Measurements from ENCODE around the gene ZNF512. TPM values are rescaled to one million over a fixed set of nuclear protein-coding genes. Genes with fewer than 3 reads are reported as not detected.

ZNF512 gene
- total and polyA plus RNA-seq, 2 of the 13 experiments (the other 11 are each of a cell fraction or from before 2014, with no cell fraction given): 29.8 to 31.0 TPM

DNA sequence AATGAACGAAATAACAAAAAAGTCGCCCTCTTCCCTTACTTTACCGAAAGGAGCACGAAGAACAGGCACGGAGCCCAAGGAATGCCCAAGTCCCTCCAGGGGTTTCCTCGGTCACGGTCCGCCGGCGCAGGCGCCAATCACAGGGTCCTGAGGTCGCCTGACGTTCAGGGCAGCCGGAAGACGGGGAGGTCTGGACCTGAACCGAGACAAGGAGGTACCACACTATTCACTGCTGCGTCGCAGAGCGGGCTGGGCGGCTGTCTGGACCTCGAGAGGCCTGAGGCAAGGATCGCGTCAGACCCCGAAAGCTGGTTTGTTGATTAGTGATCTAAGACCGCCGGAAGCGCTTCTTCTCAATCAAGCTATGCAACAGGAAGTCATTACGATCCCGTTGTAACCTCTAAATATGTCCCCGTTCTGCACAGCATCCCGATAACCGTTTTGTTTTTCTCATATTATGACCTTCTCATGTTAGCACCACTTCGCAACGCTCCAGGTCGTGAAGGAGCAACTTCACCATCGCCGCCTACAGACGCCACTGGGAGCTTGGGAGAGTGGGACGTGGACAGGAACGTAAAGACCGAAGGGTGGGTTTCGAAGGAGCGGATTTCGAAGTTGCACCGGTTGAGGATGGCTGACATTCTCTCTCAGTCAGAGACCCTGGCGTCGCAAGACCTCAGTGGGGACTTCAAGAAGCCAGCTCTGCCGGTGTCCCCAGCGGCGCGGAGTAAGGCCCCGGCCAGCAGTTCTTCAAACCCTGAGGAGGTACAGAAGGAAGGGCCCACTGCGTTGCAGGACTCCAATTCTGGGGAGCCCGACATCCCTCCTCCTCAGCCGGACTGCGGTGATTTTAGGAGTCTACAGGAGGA lies 80.7 kb downstream of the ZNF512 start, which contains the start of the genes SLC4A1AP and SUPT7L (continued):
- TF ChIP-seq FOXM1 (CRISPR knock-in tag; IDR thresholded peaks at IDR 0.05): peak; percentile 88; the same call in 1 of the 2 replicates
- TF ChIP-seq, protein P1, sequence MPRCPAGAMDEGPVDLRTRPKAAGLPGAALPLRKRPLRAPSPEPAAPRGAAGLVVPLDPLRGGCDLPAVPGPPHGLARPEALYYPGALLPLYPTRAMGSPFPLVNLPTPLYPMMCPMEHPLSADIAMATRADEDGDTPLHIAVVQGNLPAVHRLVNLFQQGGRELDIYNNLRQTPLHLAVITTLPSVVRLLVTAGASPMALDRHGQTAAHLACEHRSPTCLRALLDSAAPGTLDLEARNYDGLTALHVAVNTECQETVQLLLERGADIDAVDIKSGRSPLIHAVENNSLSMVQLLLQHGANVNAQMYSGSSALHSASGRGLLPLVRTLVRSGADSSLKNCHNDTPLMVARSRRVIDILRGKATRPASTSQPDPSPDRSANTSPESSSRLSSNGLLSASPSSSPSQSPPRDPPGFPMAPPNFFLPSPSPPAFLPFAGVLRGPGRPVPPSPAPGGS (CRISPR knock-in tag; IDR thresholded peaks at IDR 0.05): peak; percentile 96; the same call in 1 of the 2 replicates
- TF ChIP-seq ZNF333 (CRISPR knock-in tag; IDR thresholded peaks at IDR 0.05; ENCODE audit: borderline replicate concordance): peak; percentile 73; the same call in 1 of the 2 replicates
- TF ChIP-seq, protein P2, sequence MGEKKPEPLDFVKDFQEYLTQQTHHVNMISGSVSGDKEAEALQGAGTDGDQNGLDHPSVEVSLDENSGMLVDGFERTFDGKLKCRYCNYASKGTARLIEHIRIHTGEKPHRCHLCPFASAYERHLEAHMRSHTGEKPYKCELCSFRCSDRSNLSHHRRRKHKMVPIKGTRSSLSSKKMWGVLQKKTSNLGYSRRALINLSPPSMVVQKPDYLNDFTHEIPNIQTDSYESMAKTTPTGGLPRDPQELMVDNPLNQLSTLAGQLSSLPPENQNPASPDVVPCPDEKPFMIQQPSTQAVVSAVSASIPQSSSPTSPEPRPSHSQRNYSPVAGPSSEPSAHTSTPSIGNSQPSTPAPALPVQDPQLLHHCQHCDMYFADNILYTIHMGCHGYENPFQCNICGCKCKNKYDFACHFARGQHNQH (CRISPR knock-in tag; IDR thresholded peaks at IDR 0.05): peak; percentile 93
- TF ChIP-seq ZNF569 (CRISPR knock-in tag; IDR thresholded peaks at IDR 0.05; ENCODE audit: borderline replicate concordance): no peak
- no peak for TF ChIP-seq PAF1 (CRISPR knock-in tag; IDR thresholded peaks at IDR 0.05)
- TF ChIP-seq JUND (CRISPR knock-in tag; IDR thresholded peaks at IDR 0.05): peak; percentile 75; the same call in 1 of the 2 replicates
- TF ChIP-seq CC2D1A (CRISPR knock-in tag; IDR thresholded peaks at IDR 0.05): peak; percentile 88; the same call in 1 of the 2 replicates
- TF ChIP-seq STAT5B (CRISPR knock-in tag; IDR thresholded peaks at IDR 0.05): peak; percentile 49; the same call in 1 of the 2 replicates
- TF ChIP-seq ZNF501 (CRISPR knock-in tag; IDR thresholded peaks at IDR 0.05): peak; percentile 98; the same call in 1 of the 2 replicates
- peak; percentile 94 for TF ChIP-seq ZNF44 (CRISPR knock-in tag; IDR thresholded peaks at IDR 0.05)
- TF ChIP-seq ZNF570 (CRISPR knock-in tag; IDR thresholded peaks at IDR 0.05; ENCODE audit: borderline replicate concordance): no peak
- peak; percentile 42; the same call in 1 of the 2 replicates for TF ChIP-seq ZNF629 (CRISPR knock-in tag; conservative IDR thresholded peaks at IDR 0.05)
- TF ChIP-seq FOXJ3 (CRISPR knock-in tag; IDR thresholded peaks at IDR 0.05; ENCODE audit: borderline replicate concordance): peak; percentile 84
- peak; percentile 16 for TF ChIP-seq TAF15 (IDR thresholded peaks at IDR 0.05; ENCODE audit: low read depth, low read length, poor library complexity, severe bottlenecking)
- peak; percentile 89; the same call in 1 of the 2 replicates for TF ChIP-seq ZIK1 (CRISPR knock-in tag; IDR thresholded peaks at IDR 0.05; ENCODE audit: borderline replicate concordance, low read depth)
- TF ChIP-seq ZBTB42 (CRISPR knock-in tag; IDR thresholded peaks at IDR 0.05): 0 out of 2 replicates have a peak, but pooled peaks have one; percentile 20
- TF ChIP-seq, protein P3, sequence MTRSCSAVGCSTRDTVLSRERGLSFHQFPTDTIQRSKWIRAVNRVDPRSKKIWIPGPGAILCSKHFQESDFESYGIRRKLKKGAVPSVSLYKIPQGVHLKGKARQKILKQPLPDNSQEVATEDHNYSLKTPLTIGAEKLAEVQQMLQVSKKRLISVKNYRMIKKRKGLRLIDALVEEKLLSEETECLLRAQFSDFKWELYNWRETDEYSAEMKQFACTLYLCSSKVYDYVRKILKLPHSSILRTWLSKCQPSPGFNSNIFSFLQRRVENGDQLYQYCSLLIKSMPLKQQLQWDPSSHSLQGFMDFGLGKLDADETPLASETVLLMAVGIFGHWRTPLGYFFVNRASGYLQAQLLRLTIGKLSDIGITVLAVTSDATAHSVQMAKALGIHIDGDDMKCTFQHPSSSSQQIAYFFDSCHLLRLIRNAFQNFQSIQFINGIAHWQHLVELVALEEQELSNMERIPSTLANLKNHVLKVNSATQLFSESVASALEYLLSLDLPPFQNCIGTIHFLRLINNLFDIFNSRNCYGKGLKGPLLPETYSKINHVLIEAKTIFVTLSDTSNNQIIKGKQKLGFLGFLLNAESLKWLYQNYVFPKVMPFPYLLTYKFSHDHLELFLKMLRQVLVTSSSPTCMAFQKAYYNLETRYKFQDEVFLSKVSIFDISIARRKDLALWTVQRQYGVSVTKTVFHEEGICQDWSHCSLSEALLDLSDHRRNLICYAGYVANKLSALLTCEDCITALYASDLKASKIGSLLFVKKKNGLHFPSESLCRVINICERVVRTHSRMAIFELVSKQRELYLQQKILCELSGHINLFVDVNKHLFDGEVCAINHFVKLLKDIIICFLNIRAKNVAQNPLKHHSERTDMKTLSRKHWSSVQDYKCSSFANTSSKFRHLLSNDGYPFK (CRISPR knock-in tag; IDR thresholded peaks at IDR 0.05; ENCODE audit: borderline replicate concordance): peak; percentile 90; the same call in 1 of the 2 replicates
- TF ChIP-seq WIZ (CRISPR knock-in tag; IDR thresholded peaks at IDR 0.05): no peak; the same call in 1 of the 2 replicates
- peak; percentile 81 for TF ChIP-seq ZBTB21 (CRISPR knock-in tag; IDR thresholded peaks at IDR 0.05)
- TF ChIP-seq ZNF460 (CRISPR knock-in tag; IDR thresholded peaks at IDR 0.05; ENCODE audit: borderline replicate concordance): no peak; the same call in 1 of the 2 replicates
- TF ChIP-seq, protein P4, sequence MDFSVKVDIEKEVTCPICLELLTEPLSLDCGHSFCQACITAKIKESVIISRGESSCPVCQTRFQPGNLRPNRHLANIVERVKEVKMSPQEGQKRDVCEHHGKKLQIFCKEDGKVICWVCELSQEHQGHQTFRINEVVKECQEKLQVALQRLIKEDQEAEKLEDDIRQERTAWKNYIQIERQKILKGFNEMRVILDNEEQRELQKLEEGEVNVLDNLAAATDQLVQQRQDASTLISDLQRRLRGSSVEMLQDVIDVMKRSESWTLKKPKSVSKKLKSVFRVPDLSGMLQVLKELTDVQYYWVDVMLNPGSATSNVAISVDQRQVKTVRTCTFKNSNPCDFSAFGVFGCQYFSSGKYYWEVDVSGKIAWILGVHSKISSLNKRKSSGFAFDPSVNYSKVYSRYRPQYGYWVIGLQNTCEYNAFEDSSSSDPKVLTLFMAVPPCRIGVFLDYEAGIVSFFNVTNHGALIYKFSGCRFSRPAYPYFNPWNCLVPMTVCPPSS (IDR thresholded peaks at IDR 0.05): no peak
